Fibroblast of villous mesenchyme (primary cell): Measurements from ENCODE around the gene ADAMTSL1. TPM values are rescaled to one million over a fixed set of nuclear protein-coding genes. Genes with fewer than 3 reads are reported as not detected.

Experiments used
- DNase-seq: peaks from one replicate; pipeline ENCODE4 v3.0.0-alpha.2; 2010; ENCODE audit warnings: low read depth
- H3K4me3 ChIP-seq: 2 replicates; pipeline ENCODE4 v1.5.1; 2011; ENCODE audit warnings: low read depth, mild to moderate bottlenecking, low read length
- total RNA-seq: library from RNA; depleted of rRNA; stranded (reverse); fragments of >200 nt; gene quantifications from 2 replicates; pipeline ENCODE4 v1.2.3, GENCODE V29; 2012
- TF ChIP-seq, protein P1 (sequence below): IDR thresholded peaks from 2 replicates; pipeline ENCODE4 v1.5.1; 2012; ENCODE audit warnings: low read depth, mild to moderate bottlenecking, low read length; ENCODE audit not compliant: insufficient read depth

Gene ADAMTSL1
- total RNA-seq, 1 donor = 3.0 TPM

DNA sequence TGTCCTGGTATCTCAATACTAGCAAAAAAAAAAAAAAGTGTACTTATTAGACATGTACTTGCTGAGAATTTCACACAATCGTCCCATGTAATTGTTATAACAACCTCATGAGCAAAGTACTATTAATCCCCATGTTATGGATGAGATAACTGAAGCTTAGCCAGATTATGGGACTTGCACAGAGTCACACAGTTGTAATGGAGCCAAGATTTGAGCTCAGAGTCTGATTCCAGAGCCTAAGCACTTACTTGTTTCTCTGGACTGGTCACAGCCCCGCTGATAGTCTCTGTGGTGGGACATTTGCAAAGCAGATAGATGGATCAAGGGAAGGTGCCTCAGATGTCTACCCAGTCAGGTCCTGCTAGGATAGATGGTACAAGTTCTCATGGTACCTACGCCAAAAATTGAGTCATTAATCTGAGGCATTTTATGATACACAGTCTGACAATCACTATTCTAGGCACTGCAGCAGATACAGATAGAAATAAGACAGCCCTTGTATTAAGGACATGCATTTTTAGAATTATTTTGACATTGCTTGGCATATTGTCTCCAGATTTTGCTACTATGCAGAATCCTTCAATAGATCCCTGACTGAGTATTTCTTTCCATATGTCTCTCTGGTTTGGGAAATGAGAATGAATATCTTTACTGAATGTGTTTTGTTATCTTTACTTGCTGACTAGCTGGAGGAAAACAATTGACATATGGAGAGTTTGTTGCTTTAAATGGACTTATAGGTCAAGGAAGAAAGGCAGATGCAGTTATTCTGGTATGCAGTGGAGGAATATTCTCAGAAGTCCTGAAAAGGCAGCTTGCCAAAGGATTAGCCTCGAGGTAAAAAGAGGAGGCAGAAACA lies 149.5 kb downstream of the ADAMTSL1 start:
- no peak overlapping the region for H3K4me3 ChIP-seq
- DNase-seq = peak; percentile 79
- TF ChIP-seq, protein P1, sequence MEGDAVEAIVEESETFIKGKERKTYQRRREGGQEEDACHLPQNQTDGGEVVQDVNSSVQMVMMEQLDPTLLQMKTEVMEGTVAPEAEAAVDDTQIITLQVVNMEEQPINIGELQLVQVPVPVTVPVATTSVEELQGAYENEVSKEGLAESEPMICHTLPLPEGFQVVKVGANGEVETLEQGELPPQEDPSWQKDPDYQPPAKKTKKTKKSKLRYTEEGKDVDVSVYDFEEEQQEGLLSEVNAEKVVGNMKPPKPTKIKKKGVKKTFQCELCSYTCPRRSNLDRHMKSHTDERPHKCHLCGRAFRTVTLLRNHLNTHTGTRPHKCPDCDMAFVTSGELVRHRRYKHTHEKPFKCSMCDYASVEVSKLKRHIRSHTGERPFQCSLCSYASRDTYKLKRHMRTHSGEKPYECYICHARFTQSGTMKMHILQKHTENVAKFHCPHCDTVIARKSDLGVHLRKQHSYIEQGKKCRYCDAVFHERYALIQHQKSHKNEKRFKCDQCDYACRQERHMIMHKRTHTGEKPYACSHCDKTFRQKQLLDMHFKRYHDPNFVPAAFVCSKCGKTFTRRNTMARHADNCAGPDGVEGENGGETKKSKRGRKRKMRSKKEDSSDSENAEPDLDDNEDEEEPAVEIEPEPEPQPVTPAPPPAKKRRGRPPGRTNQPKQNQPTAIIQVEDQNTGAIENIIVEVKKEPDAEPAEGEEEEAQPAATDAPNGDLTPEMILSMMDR = no peak

DNA sequence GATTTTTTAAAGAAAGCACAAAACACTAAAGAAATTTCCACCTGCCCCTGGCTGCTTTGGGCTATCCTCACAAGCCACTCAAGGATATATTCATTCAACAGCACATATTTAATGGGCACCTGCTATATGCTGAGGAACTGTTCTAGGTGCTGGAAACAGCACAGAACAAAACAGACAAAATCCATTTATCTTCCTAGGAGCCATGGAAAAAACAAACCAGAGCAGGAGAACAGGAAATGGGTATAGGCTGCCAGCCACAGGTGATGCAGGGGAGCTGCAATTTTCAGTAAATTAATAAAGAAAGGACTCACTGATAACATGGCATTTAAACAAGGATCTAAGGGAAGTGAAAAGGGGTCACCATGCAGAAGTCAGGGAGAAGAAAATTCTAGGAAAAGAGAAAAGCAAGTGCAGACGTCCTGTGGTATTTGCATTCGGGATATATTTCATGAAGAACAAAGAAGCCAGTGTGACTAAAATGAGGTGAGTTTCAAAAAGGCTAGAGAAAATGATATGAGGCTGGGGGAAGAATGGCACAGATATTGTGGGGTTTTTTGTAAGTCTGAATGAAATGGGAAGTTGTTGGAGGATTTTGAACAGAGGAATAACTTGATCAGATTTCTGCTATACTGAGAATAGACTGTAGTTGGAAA lies 152.2 kb downstream of the ADAMTSL1 start:
- TF ChIP-seq, protein P1 = no peak
- H3K4me3 ChIP-seq = no peak overlapping the region
- no peak for DNase-seq

DNA sequence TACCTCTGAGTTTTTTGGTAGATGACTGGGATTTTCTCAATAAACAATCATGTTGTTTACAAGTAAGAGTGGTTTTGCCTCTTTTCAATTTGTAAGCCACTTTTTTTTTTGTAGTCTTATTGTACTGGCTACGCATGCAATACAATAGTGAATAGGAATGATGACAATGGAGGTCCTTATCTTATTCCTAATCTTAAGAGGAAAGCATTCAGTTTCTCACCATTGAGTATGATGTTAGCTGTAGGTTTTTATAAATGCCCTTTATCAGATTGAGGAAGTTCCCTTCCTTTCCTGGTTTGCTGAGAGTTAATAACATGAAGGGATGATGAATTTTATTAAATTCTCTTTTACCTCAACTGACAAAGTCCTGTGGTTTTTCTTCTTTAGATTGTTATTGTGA lies 155.2 kb downstream of the ADAMTSL1 start:
- TF ChIP-seq, protein P1 = no peak
- DNase-seq = no peak

DNA sequence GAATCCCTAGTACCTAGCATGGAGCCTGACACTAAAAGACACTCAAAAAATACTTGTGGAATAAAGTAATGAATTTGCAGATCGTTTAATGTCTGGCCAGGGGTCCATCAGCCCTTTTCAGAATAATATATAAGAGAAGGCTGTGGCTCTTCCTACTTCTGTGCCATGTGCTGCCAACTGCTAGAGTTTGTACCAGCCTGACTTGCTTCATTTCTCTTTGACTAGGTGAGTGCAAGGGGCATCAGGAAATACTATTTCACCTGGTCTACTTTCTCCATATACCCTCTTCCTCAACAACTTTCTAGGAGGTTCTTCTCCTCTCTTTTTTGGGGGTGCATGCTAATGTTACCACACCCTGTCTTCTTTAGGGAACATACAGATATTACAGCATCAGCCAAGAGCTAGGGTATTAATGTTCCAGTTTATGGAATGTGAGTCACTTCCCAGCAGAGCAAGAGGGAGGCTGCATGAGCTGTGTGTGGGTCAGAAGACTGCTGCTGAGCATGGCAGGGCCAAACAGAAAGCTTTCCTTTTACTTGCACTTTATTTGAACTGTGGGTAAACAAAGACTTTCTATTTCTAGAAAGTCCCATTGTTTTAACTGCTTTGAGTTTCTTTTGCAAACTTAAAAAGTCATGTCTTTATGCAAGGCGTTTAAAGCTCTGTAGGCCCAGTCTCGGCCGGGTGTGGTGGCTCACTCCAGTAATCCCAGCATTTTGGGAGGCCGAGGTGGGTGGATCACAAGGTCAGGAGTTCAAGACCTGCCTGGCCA lies 158.9 kb downstream of the ADAMTSL1 start:
- TF ChIP-seq, protein P1 = no peak
- peak; percentile 86 for DNase-seq
- no peak overlapping the region for H3K4me3 ChIP-seq

More for the DNA sequence above, 155.2 kb downstream of the ADAMTSL1 start:
- H3K4me3 ChIP-seq = no peak overlapping the region

DNA sequence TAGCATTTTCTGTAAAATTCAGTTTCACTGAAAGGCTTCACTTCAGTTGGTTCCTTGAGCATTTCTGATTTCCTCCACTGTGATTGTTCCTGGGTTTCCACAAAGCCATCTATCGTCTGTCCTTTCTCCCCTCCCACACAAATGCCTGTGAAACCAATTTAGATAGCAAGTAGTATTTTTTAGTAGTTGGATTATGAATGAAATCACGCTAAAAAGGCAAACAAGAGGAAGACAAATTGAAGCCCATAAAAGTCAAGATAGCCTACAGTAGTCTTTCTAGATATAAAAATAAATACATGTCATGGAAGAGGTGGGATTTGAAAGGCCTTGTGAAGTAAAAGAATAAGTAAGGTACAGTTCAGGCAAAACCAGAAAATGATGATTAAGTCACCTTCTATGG lies 162.8 kb downstream of the ADAMTSL1 start:
- no peak for DNase-seq
- no peak overlapping the region for H3K4me3 ChIP-seq
- TF ChIP-seq, protein P1 = no peak

DNA sequence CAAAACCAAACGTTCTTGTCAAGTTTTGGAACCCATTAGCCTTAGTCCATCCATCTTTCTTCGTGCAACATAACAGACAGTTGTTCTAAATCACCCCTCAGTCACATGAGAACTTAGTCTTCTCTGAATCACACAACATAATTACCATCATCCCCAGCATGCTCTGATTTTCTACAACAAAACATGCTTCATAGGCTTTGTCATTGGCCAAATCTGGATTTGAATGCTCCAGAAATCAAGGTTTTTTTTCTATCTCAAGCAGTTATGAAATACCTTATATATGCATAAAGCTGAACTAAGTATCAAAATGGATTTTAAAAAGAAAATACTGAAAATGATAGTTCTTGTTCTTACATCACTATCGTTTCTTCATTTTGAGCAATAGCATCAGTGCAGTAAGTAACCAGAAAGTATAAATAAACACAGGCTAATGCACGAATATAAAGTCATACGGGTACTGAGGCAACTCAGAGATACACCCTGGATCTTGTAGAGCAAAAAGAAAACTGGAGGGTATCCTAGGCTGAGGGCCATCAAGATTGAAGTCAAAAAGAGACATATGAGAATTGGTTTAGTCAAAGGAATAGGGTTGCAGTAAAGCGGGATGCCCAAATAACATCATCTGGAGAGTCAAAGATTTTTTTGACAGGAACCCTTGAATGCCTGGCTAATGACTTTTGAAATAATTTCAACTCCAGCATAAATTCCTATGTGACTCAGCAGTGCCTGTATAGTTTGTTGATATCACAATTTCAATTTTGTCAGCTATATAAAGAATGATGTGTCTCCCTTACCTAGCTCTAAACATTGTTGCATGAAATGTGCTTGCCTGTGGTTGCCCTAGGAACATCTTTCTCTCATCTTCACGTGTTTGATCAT lies 164.7 kb downstream of the ADAMTSL1 start:
- no peak overlapping the region for H3K4me3 ChIP-seq
- DNase-seq = no peak
- TF ChIP-seq, protein P1 = no peak
